Natural killer cell (primary cell): Measurements from ENCODE around the gene ABCD4. TPM values are rescaled to one million over a fixed set of nuclear protein-coding genes. Genes with fewer than 3 reads are reported as not detected.
A peak's percentile ranks its signal among the peaks of the same experiment; 100 is the strongest.

Experiments used
- ATAC-seq, 3 donors: fragments of 150-1000 bp in 2 of 3; fragments of 200-7000 bp in 1 of 3; cut with Tn5 transposase; 1 replicate in 1 of 3; 2 replicates in 2 of 3; pipeline ENCODE4 v1.10.0; 2021; ENCODE audit warnings: mild to moderate bottlenecking in 2 of 3, moderate library complexity in 2 of 3
- DNase-seq, 2 donors: peaks; one replicate each; pipeline versions ENCODE4 v3.0.0 to v3.0.0-alpha.2; 2013 to 2021; ENCODE audit warnings: mixed read lengths in 1 of 2
- H3K27ac ChIP-seq: one replicate; pipeline ENCODE4 v1.5.1; 2013; ENCODE audit warnings: mild to moderate bottlenecking, low read length
- H3K27me3 ChIP-seq: one replicate; pipeline ENCODE4 v1.6.1; 2013; ENCODE audit warnings: low read length; ENCODE audit not compliant: control insufficient read depth, insufficient read depth
- H3K36me3 ChIP-seq: one replicate; pipeline ENCODE4 v1.6.1; 2013; ENCODE audit warnings: low read length; ENCODE audit not compliant: control insufficient read depth, insufficient read depth
- H3K4me1 ChIP-seq: one replicate; pipeline ENCODE4 v1.6.1; 2013; ENCODE audit warnings: low read length; ENCODE audit not compliant: control insufficient read depth, insufficient read depth
- H3K4me3 ChIP-seq: one replicate; pipeline ENCODE4 v1.5.1; 2013; ENCODE audit warnings: low read length
- H3K9me3 ChIP-seq: one replicate; pipeline ENCODE4 v1.6.1; 2013; ENCODE audit warnings: low read length; ENCODE audit not compliant: control insufficient read depth, insufficient read depth
- H3K27ac Mint-ChIP-seq, 2 donors: one replicate each; pipeline ENCODE4 v1.8.0; 2022; ENCODE audit warnings: mild to moderate bottlenecking in 2 of 2, mixed read lengths in 2 of 2, moderate library complexity in 1 of 2
- H3K27me3 Mint-ChIP-seq, 2 donors: one replicate each; pipeline ENCODE4 v1.8.0; 2022; ENCODE audit warnings: low read depth in 2 of 2, mixed read lengths in 2 of 2
- H3K36me3 Mint-ChIP-seq: one replicate; pipeline ENCODE4 v1.8.0; 2022; ENCODE audit warnings: mixed read lengths
- H3K4me1 Mint-ChIP-seq, 2 donors: one replicate each; pipeline ENCODE4 v1.8.0; 2022; ENCODE audit warnings: mixed read lengths in 2 of 2
- H3K4me3 Mint-ChIP-seq: one replicate; pipeline ENCODE4 v1.8.0; 2022; ENCODE audit warnings: mild to moderate bottlenecking, moderate library complexity, mixed read lengths
- H3K9me3 Mint-ChIP-seq, 2 donors: one replicate each; pipeline ENCODE4 v1.8.0; 2022; ENCODE audit warnings: mixed read lengths in 2 of 2
- WGBS: methylation state at CpG from one replicate; pipeline ENCODE4 v1.1.7; 2013; ENCODE audit warnings: missing lambda C conversion rate; ENCODE audit not compliant: insufficient coverage; 5-methylcytosine and 5-hydroxymethylcytosine counted together
- intact Hi-C: fragments of 100-400 bp; cut with micrococcal nuclease; formaldehyde crosslinking; loops from one replicate; pipeline ENCODE4 v1.14.2; 2022
- total RNA-seq, 4 donors: library from RNA; stranded (reverse); fragments of 120-200 nt in 1 of 4; gene quantifications; one replicate each; pipeline versions ENCODE4 v1.2.3 to v1.2.4, GENCODE V29; 2013 to 2022
- TF ChIP-seq, protein P1 (sequence below): fragments of 200-600 bp; IDR thresholded peaks from one replicate; pipeline ENCODE4 v1.8.0; 2022; ENCODE audit warnings: antibody characterized with exemption

Gene ABCD4
- total RNA-seq, 3 donors from 2014 or later (not counting 1 experiment from before 2014, with no cell fraction given) = 78.3 to 99.6 (median 92.8) TPM

DNA sequence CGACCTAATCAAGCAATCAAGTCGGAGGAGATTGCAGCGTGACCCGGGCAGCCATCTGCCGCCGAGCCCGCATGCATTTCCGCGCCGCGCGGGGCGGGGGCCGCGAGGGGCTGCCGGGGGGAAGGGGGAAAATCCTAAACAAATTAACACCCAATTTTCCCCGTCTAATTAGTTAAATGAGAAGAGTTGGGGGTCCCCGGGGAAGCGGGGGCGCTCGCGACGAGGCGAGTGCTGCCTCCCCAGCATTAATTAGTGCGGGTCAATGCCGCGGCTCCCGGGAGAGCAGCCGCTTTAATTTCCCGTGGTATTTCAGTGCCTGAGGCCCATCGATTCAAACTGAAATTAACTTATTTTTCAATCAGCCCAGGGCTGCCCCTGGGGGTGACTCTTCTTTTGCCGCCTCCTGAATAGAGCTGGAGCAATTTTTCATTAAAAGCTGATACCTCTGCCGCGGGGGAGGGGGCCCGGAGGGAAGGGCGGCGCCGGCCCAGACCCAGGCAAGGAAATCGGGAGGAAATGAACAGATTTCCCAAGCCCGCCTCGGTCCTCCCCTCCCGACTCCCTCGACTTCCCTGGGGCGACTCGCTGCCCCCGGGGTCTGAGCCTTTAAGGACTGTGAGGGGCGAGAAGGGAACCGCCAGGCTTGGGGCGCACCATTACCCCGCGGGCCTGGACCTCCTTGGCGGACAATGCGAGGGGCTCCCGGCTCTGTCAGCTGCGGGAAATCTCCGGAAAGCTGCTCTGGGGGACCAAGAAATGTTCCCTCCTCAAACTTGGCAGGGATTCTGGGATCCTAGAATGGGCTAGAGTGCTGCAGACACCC is 44.6 kb downstream of the ABCD4 start:
- no peaks in the 10 kb centered on the region for H3K36me3 ChIP-seq
- peak overlapping the region; percentile 79 for H3K4me3 Mint-ChIP-seq
- H3K27ac ChIP-seq = no peak overlapping the region
- H3K27me3 Mint-ChIP-seq = peaks cover 0 to 2% of the 10 kb centered on the region in 2 donors
- peaks cover 16% of the 10 kb centered on the region for H3K4me1 ChIP-seq
- H3K9me3 Mint-ChIP-seq = no peaks in the 10 kb centered on the region
- peak overlapping the region; percentile 46 for H3K4me3 ChIP-seq
- TF ChIP-seq, protein P1, sequence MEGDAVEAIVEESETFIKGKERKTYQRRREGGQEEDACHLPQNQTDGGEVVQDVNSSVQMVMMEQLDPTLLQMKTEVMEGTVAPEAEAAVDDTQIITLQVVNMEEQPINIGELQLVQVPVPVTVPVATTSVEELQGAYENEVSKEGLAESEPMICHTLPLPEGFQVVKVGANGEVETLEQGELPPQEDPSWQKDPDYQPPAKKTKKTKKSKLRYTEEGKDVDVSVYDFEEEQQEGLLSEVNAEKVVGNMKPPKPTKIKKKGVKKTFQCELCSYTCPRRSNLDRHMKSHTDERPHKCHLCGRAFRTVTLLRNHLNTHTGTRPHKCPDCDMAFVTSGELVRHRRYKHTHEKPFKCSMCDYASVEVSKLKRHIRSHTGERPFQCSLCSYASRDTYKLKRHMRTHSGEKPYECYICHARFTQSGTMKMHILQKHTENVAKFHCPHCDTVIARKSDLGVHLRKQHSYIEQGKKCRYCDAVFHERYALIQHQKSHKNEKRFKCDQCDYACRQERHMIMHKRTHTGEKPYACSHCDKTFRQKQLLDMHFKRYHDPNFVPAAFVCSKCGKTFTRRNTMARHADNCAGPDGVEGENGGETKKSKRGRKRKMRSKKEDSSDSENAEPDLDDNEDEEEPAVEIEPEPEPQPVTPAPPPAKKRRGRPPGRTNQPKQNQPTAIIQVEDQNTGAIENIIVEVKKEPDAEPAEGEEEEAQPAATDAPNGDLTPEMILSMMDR = no peak
- ATAC-seq (peak in 2 of 3 donors; percentile 37 to 41), DNase-seq (peak in 1 of 2 donors; percentile 21)
- H3K4me1 Mint-ChIP-seq = peaks cover 0 to 6% of the 10 kb centered on the region in 2 donors
- H3K9me3 ChIP-seq = no peaks in the 10 kb centered on the region
- H3K27ac Mint-ChIP-seq = peak overlapping the region in 1 of 2 donors; percentile 54
- no peaks in the 10 kb centered on the region for H3K36me3 Mint-ChIP-seq
- H3K27me3 ChIP-seq = peaks cover 7% of the 10 kb centered on the region
- intact Hi-C loops = loop anchor here (1.0 kb wide), 1 partner anchor 147 kb away; no protein-coding TSS in a partner anchor
- 8% methylated on average over 44 of the region's 56 CpGs for WGBS

DNA sequence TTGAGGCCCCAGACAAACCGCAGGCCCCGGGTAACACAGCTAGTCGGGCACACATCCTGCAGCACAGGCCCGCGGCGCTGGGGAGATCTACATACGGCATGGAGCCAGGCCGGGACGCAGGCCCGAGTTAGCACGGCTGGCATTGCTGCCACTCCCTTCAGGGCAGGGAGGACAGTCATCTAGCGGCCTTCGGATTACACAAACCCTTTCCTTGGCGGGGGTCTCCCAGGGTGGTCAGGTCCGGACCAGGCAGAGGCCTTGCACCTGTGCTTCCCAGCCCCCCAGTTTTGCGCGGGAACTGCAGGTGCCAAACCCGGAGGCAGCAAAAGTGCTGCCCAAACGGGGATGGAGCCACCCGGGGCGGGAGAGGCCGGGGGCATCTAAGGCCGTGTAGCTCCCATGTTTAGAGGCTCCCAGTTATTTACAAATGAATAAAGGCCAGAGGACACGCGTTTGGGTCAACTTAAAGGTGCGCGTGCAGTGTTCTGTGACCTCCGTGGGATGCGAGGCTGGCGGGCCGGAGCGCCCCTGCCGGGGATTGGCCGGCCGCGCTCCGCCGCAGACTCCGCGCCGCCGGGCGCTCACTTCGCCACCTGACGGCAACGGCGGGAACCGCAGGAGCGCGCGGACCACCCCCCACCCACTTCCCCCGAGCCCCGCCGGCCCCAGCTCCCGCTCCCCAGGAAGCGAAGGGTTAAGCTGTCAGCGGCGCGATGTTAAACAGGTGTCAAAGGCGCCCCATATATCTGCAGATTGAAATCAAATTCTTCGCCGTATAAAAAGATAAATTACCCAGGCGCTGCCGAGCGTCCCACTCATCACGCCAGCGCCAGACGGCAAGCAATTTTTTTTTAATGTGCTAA is 45.4 kb downstream of the ABCD4 start:
- Histone ChIP-seq H3K9me3 (no peaks in the 10 kb centered on the region), H3K4me3 (peak overlapping the region; percentile 46), H3K27me3 (peaks cover 7% of the 10 kb centered on the region), H3K36me3 (no peaks in the 10 kb centered on the region), H3K4me1 (peaks cover 16% of the 10 kb centered on the region), H3K27ac (no peak overlapping the region)
- Mint-ChIP-seq H3K4me3 (peak overlapping the region; percentile 79), H3K36me3 (no peaks in the 10 kb centered on the region), H3K27me3 (peaks cover 0 to 4% of the 10 kb centered on the region in 2 donors), H3K9me3 (no peaks in the 10 kb centered on the region), H3K4me1 (peaks cover 0 to 6% of the 10 kb centered on the region in 2 donors), H3K27ac (peak overlapping the region in 1 of 2 donors; percentile 54)
- TF ChIP-seq, protein P1 = peak; percentile 100
- intact Hi-C loops = loop anchor here (1.0 kb wide), 1 partner anchor 146 kb away; no protein-coding TSS in a partner anchor
- DNase-seq = peak; percentile 60 to 84
- 8% methylated on average over 58 of the region's 68 CpGs for WGBS
- peak; percentile 92 to 98 (median 97) for ATAC-seq

- Histone ChIP-seq H3K4me3 (no peak overlapping the region), H3K36me3 (no peaks in the 10 kb centered on the region), H3K9me3 (no peaks in the 10 kb centered on the region), H3K4me1 (peaks cover 24% of the 10 kb centered on the region), H3K27me3 (peaks cover 10% of the 10 kb centered on the region), H3K27ac (no peak overlapping the region)
- DNase-seq (no peak), ATAC-seq (no peak)
- WGBS = 82% methylated on average over 3 of the region's 3 CpGs
- Mint-ChIP-seq H3K4me3 (no peak overlapping the region), H3K4me1 (peaks cover 8 to 14% of the 10 kb centered on the region in 2 donors), H3K27me3 (peaks cover 9 to 13% of the 10 kb centered on the region in 2 donors), H3K9me3 (no peaks in the 10 kb centered on the region), H3K36me3 (no peaks in the 10 kb centered on the region), H3K27ac (no peak overlapping the region)
- TF ChIP-seq, protein P1 = no peak
- intact Hi-C loops = no loop called here
Measured at GRCh38 chr14:74255281-74255680, 47.5 kb downstream of the ABCD4 start.
